Fibroblast of peridontal ligament (primary cell): Measurements from ENCODE around the gene EPC1.

Source experiments
- DNase-seq: peaks from one replicate; pipeline ENCODE4 v3.0.0-alpha.2; 2010; ENCODE audit errors: extremely low read depth

Gene EPC1

GRCh38 chr10:32337350-32337749 lies 9.6 kb downstream of the EPC1 start:
- no peak for DNase-seq

- no peak for DNase-seq
Observed at GRCh38 chr10:32333849-32334248, 13.1 kb downstream of the EPC1 start.

- no peak for DNase-seq
Observed at GRCh38 chr10:32332299-32332750, 14.6 kb downstream of the EPC1 start.

DNA sequence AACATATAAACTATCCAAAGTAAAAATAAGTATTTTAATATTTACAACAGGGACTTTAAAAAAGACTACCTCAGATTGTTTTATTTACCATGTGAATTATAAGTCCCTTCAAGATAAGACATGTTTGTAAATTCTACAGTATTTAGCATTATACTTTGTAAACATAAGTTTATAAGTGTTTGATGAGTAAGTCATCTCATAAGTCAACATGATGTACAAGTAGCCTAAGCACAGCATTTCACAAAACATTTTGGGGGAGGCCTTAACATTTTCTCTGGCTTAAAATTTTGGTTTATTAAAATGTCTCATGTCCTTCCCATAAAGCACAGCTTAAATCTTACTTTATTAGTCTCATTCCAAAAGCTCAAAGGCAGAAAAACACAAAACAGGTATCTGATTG lies 15.4 kb downstream of the EPC1 start:
- DNase-seq = no peak

DNA sequence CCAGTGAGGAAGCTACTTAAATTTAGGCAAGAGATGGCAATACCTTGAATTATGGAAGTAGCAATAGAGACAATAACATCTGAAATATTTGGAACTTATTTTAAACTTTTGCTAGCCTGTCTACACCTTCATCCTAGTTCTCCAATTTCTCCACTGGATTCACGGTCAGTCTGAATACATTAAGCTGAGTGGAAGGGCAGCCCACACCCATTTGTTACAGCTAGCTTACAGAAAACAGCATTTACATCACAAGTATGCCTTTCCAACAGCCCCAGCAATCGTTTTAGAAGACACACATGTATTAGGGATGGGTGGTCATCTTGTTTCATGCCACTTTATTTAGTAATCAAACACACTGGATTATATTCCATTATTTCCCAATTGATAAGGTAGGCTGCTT lies 16.7 kb downstream of the EPC1 start:
- no peak for DNase-seq

GRCh38 chr10:32329061-32329460 lies 17.9 kb downstream of the EPC1 start:
- DNase-seq = no peak

GRCh38 chr10:32328499-32328898 lies 18.5 kb downstream of the EPC1 start:
- no peak for DNase-seq

GRCh38 chr10:32327364-32327691 lies 19.6 kb downstream of the EPC1 start:
- no peak for DNase-seq

DNA sequence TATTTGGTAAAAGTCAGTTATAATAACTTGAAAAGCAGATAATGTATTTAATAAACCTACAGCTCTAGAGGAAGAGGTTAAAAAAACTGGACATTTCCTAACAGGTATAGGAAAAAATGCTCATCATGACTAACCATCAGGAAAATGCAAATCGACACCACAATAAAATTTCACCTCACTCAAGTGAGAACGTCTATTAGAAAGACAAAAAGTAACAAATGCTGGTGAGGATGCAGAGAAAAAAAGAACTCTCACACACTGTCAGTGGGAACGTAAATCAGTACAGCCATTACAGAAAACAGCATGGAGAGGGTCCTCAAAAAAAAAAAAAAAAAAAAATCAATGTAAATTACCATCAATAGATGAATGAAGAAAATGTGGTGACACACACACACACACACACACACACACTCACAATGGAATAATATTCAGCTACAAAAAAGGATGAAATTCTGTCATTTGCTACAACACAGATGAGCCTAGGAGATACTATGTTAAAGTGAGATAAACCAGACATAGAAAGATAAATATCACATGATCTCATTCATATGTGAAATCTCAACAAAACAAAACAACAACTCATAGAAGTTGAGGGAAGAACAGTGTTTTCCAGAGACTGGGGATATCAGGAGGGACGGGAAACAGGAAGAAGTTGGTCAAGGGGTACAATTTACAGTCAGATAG lies 20.1 kb downstream of the EPC1 start:
- no peak for DNase-seq

DNA sequence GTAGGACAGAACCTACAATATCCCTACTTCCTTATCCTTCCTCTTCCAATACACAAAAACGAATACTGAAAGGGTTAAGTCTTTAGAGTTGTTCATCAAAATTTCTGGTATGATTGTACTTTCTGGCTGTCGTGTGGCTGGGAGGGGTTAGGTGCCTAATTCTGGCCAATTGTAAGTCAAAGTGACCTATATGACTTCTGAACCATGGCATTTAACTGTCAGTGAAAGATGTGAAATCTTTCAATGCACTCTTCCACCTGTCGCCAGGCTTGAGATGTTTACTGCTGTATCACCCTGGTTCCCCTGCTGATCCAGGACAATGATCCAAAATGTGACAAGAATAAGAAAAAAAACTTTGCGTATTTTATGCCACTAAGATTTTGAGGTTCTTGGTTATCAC lies 20.8 kb downstream of the EPC1 start:
- DNase-seq = no peak

DNA sequence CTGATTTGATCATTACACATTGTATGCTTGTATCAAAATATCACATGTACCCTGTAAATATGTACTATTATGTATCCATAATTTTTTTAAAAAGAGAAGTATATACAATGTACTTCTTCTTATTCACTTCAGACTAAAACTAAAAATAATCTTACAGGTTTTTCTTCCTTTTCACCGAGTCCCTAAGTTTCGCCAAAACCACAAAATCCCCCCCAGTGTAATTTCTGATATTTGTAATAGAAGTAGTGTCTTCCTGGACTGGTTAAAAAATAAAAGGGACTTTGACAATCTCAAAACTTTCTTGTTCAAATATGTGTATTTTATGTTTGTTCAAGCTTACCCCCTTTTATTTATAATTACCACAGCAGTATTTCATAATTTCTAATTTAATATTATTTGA lies 23.9 kb downstream of the EPC1 start:
- DNase-seq = no peak

DNA sequence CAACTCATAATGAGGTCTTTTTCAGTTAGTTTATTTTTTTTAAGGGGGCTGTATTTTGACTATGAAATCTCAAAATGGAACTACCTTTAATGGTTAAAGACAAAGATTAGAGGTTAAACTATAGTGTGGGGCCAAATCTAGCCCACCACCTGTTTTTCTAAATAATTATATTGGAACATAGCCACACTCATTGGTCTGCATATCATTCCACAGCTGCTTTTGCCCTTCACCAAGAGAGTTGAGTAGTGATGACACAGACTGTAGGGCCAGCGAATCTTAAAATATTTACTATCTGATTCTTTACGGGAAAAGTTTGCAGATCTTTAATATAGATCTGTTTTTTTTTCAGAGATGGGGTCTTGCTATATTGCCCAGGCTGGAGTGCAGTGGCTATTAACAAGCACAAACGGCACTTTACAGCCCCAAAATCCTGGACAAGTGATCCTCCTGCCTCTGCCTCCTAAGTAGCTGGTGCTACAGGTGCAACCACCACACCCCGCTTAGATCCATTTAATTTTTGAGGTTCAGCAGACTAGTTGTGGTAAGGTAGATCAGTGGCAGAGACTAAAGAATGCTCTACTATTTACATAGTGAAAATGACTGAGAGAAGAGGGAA lies 25.8 kb downstream of the EPC1 start:
- no peak for DNase-seq

DNA sequence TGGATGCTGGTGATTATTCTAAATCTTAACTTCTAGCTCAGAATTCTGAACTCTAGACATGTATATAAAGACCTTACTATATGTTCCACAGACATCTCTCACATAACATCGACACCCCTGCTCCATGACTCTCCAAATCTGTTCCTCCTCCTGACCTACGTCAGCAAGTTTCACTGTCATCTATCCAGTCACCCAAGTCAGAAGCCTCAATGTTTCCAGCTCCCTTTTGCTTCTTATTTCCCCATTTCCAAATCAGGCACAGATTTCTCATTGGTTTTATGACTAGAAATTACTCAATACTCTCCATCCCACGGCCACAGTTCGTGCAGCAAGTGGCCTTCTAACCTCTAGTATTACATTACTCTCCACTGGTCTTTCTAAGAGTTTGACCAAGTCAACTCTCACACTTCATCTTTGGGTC lies 28.5 kb downstream of the EPC1 start:
- DNase-seq = no peak

GRCh38 chr10:32317795-32318357 lies 29.1 kb downstream of the EPC1 start:
- DNase-seq = no peak

- DNase-seq = no peak
Observed at GRCh38 chr10:32315424-32315823, 31.5 kb downstream of the EPC1 start.

DNA sequence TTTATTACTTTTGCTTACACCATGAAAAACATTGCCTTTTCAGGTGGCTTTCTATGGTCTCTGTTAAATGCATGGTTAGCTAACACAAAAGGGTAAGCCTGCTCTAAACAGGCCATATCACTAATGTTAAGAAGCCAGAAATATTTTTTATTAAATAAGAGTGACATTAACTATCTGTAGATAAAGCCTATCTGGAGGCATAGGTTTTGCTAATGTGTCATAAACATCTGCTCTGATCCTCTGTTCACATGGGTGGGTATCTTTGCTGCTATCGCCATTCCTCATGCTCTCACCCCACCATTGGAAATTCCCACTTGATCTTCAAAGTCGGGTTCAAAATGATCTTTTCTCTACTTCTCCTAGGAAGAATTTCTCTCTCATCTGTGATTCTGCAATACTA lies 32.4 kb downstream of the EPC1 start:
- no peak for DNase-seq

DNA sequence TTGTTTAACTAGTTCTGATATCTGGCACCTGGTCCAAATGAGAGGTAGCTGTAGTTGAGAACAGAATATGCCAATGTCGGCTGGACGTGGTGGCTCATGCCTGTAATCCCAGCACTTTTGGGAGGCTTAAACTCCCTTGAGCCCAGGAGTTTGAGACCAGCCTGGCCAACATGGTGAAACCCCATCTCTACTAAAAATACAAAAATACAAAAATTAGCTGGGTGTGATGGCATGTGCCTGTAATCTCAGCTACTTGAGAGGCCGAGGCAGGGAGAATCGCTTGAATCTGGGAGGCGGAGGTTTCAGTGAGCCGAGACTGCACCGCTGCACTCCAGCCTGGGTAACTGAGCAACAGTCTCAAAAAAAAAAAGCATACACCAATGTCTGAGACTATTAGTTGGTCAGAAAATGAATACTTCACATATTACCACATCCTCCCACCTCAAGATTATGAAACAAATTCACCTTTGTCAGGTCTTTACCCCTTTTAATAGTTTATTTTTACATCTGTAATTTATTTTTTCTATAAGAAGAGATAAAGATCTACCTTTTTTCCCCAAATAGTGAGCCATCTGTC lies 38.8 kb downstream of the EPC1 start:
- no peak for DNase-seq

- no peak for DNase-seq
Observed at GRCh38 chr10:32307609-32308008, 39.3 kb downstream of the EPC1 start.

DNA sequence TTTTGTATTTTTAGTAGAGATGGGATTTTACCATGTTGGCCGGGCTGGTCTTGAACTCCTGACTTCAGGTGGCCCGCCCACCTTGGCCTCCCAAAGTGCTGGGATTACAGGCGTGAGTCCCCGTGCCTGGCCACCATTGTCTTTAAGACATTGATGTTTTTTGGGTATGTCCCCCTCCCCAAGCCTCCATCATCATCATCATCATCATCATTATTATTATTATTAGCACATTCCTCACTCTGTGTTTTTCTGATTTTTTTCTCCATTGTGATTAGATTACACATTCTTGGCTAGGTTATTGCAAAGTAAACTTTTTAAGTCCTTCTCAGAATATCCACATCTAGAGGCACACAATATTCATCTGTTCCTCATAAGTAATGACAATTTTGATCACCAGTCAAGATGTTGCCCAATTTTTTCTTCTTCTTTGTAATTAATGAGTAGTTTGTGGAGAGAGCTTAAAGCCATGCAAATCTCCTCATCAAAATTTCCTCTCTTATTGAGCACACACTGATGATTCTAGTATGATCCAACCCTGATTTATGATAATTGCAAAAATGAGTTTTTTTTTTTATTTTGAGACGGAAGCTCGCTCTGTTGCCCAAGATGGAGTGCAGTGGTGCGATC lies 47.5 kb downstream of the EPC1 start:
- peak; percentile 52 for DNase-seq

GRCh38 chr10:32298075-32298812 lies 48.7 kb downstream of the EPC1 start:
- peak; percentile 41 for DNase-seq

- no peak for DNase-seq
Observed at GRCh38 chr10:32295027-32295426, 51.9 kb downstream of the EPC1 start.

DNA sequence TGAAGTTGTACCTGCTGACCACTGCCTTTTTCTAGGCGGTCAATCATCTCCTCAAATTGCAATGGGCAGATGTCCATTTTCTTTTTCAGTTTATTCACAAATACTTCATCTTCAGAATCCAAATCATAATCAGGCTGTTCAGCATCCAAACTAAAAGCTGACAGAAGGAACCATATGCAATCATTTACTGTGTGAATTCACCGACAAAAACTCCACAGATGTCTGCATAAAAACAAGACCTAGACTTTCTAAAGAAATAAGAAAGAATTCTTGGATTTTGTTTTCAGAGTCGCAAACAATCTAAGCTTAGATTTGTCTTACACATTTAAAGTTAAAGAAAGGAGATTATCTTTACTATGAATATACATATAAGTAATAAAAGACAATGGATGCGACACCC lies 53.4 kb downstream of the EPC1 start:
- DNase-seq = no peak
